ENCODE data around the gene CNGA3. TPM values are rescaled to one million over a fixed set of nuclear protein-coding genes. Genes with fewer than 3 reads are reported as not detected.
A peak's percentile ranks its signal among the peaks of the same experiment; 100 is the strongest.
"Not testable (repeated sequence)": the region's sequence is repeated elsewhere in the genome, so short reads cannot be mapped to it uniquely, and the experiment has no call there.

The CNGA3 gene
- 0.08 TPM in 1 of 2 replicates, not detected in the other for total RNA-seq (2014; rRNA removed; shearing (Covaris generic))

- peak in 1 of 2 experiments; percentile 8 for DNase-seq
- Histone ChIP-seq H3K9me3 (replicated peaks) (no peaks in the 10 kb centered on the region), H3K27ac (no peak within 1 kb of the TSS), H3K4me3 (no peak within 1 kb of the TSS), H3K36me3 (no peaks in the 10 kb centered on the region), H3K4me1 (no peaks in the 10 kb centered on the region), H3K27me3 (no peaks in the 10 kb centered on the region)
Measured at GRCh38 chr2:98346311-98347236, at the start of gene CNGA3. Gene CNGA3, plus strand, starts transcription at chr2:98346456. Its CDS starts 23,520 bp downstream, at chr2:98369976.

GRCh38 chr2:98297817-98298682 lies 48.2 kb upstream of the CNGA3 start:
- no peaks in the 10 kb centered on the region for H3K36me3 ChIP-seq
- H3K4me1 ChIP-seq = no peaks in the 10 kb centered on the region
- no peak overlapping the region for H3K27ac ChIP-seq
- H3K9me3 ChIP-seq (replicated peaks) = no peaks in the 10 kb centered on the region
- no peak overlapping the region for H3K4me3 ChIP-seq
- peaks cover 7% of the 10 kb centered on the region; the same call in 1 of the 2 replicates for H3K27me3 ChIP-seq
- DNase-seq = no peak

- Histone ChIP-seq H3K9me3 (replicated peaks) (no peaks in the 10 kb centered on the region), H3K4me1 (no peaks in the 10 kb centered on the region), H3K4me3 (no peak overlapping the region), H3K27me3 (peaks cover 7% of the 10 kb centered on the region; the same call in 1 of the 2 replicates), H3K36me3 (no peaks in the 10 kb centered on the region), H3K27ac (no peak overlapping the region)
- no peak for DNase-seq
Measured at GRCh38 chr2:98298683-98299164, 47.5 kb upstream of the CNGA3 start.

GRCh38 chr2:98299211-98299905 lies 46.9 kb upstream of the CNGA3 start:
- H3K27me3 ChIP-seq = peaks cover 7% of the 10 kb centered on the region; the same call in 1 of the 2 replicates
- no peaks in the 10 kb centered on the region for H3K36me3 ChIP-seq
- no peaks in the 10 kb centered on the region for H3K4me1 ChIP-seq
- no peak overlapping the region for H3K27ac ChIP-seq
- no peaks in the 10 kb centered on the region for H3K9me3 ChIP-seq (replicated peaks)
- DNase-seq = no peak
- no peak overlapping the region for H3K4me3 ChIP-seq

- Histone ChIP-seq H3K9me3 (replicated peaks) (no peaks in the 10 kb centered on the region), H3K27me3 (peaks cover 1% of the 10 kb centered on the region; the same call in 1 of the 2 replicates), H3K4me1 (no peaks in the 10 kb centered on the region), H3K27ac (no peak overlapping the region), H3K36me3 (no peaks in the 10 kb centered on the region), H3K4me3 (no peak overlapping the region)
- DNase-seq = no peak
Measured at GRCh38 chr2:98300141-98300874, 45.9 kb upstream of the CNGA3 start.

GRCh38 chr2:98301469-98301868 lies 44.8 kb upstream of the CNGA3 start:
- Histone ChIP-seq H3K36me3 (no peaks in the 10 kb centered on the region), H3K4me3 (no peak overlapping the region), H3K4me1 (no peaks in the 10 kb centered on the region), H3K9me3 (replicated peaks) (no peaks in the 10 kb centered on the region), H3K27ac (no peak overlapping the region), H3K27me3 (no peaks in the 10 kb centered on the region)
- no peak for DNase-seq

- H3K36me3 ChIP-seq, H3K27me3 ChIP-seq: not testable (repeated sequence)
Measured at GRCh38 chr2:98307131-98307696, 39.0 kb upstream of the CNGA3 start.

GRCh38 chr2:98308068-98308467 lies 38.2 kb upstream of the CNGA3 start:
- H3K9me3 ChIP-seq (replicated peaks) = no peaks in the 10 kb centered on the region
- no peak overlapping the region for H3K27ac ChIP-seq
- H3K4me1 ChIP-seq = no peaks in the 10 kb centered on the region
- no peaks in the 10 kb centered on the region for H3K36me3 ChIP-seq
- DNase-seq = no peak
- no peaks in the 10 kb centered on the region for H3K27me3 ChIP-seq
- no peak overlapping the region for H3K4me3 ChIP-seq

More at GRCh38 chr2:98307131-98307696, 39.0 kb upstream of the CNGA3 start:
- not testable (repeated sequence) for H3K4me3 ChIP-seq; H3K9me3 ChIP-seq (replicated peaks); DNase-seq; H3K27ac ChIP-seq; H3K4me1 ChIP-seq

- no peak overlapping the region for H3K4me3 ChIP-seq
- no peaks in the 10 kb centered on the region for H3K4me1 ChIP-seq
- no peaks in the 10 kb centered on the region for H3K9me3 ChIP-seq (replicated peaks)
- DNase-seq = no peak
- no peaks in the 10 kb centered on the region for H3K27me3 ChIP-seq
- no peak overlapping the region for H3K27ac ChIP-seq
- no peaks in the 10 kb centered on the region for H3K36me3 ChIP-seq
Measured at GRCh38 chr2:98308532-98308931, 37.7 kb upstream of the CNGA3 start.

GRCh38 chr2:98309580-98309979 lies 36.7 kb upstream of the CNGA3 start:
- Histone ChIP-seq H3K27me3 (no peaks in the 10 kb centered on the region), H3K4me1 (no peaks in the 10 kb centered on the region), H3K36me3 (no peaks in the 10 kb centered on the region), H3K27ac (no peak overlapping the region), H3K9me3 (replicated peaks) (no peaks in the 10 kb centered on the region), H3K4me3 (no peak overlapping the region)
- DNase-seq = no peak

GRCh38 chr2:98310010-98310409 lies 36.2 kb upstream of the CNGA3 start:
- Histone ChIP-seq H3K9me3 (replicated peaks) (no peaks in the 10 kb centered on the region), H3K27ac (no peak overlapping the region), H3K4me3 (no peak overlapping the region), H3K27me3 (no peaks in the 10 kb centered on the region), H3K36me3 (no peaks in the 10 kb centered on the region), H3K4me1 (no peaks in the 10 kb centered on the region)
- DNase-seq = no peak

GRCh38 chr2:98311090-98311489 lies 35.2 kb upstream of the CNGA3 start:
- no peak for DNase-seq
- Histone ChIP-seq H3K36me3 (no peaks in the 10 kb centered on the region), H3K4me1 (no peaks in the 10 kb centered on the region), H3K9me3 (replicated peaks) (no peaks in the 10 kb centered on the region), H3K4me3 (no peak overlapping the region), H3K27ac (no peak overlapping the region), H3K27me3 (no peaks in the 10 kb centered on the region)

- no peaks in the 10 kb centered on the region for H3K4me1 ChIP-seq
- H3K9me3 ChIP-seq (replicated peaks) = no peaks in the 10 kb centered on the region
- H3K4me3 ChIP-seq = no peak overlapping the region
- H3K27ac ChIP-seq = no peak overlapping the region
- H3K27me3 ChIP-seq = no peaks in the 10 kb centered on the region
- DNase-seq = no peak
- no peaks in the 10 kb centered on the region for H3K36me3 ChIP-seq
Measured at GRCh38 chr2:98311771-98312545, 34.3 kb upstream of the CNGA3 start.

All from SJCRH30 (cell line).